Cardiac fibroblast (primary cell): ENCODE data around the gene FCF1.

ENCODE experiments used
- DNase-seq, 2 donors: peaks; one replicate each; pipeline versions ENCODE4 v3.0.0 to v3.0.0-alpha.2; 2010; ENCODE audit warnings: low read depth in 2 of 2
- H3K4me3 ChIP-seq, 2 donors: replicated peaks in 1 of 2; 1 replicate in 1 of 2; 2 replicates in 1 of 2; pipeline ENCODE4 v1.5.1; 2011; ENCODE audit warnings: low read depth in 2 of 2, low read length in 2 of 2, mild to moderate bottlenecking in 2 of 2, moderate library complexity in 1 of 2
- TF ChIP-seq, protein P1 (sequence below): IDR thresholded peaks from one replicate; pipeline ENCODE4 v1.5.1; 2011; ENCODE audit warnings: low read depth, mild to moderate bottlenecking, low read length, inconsistent platforms

Gene FCF1, protein sequence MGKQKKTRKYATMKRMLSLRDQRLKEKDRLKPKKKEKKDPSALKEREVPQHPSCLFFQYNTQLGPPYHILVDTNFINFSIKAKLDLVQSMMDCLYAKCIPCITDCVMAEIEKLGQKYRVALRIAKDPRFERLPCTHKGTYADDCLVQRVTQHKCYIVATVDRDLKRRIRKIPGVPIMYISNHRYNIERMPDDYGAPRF

DNA sequence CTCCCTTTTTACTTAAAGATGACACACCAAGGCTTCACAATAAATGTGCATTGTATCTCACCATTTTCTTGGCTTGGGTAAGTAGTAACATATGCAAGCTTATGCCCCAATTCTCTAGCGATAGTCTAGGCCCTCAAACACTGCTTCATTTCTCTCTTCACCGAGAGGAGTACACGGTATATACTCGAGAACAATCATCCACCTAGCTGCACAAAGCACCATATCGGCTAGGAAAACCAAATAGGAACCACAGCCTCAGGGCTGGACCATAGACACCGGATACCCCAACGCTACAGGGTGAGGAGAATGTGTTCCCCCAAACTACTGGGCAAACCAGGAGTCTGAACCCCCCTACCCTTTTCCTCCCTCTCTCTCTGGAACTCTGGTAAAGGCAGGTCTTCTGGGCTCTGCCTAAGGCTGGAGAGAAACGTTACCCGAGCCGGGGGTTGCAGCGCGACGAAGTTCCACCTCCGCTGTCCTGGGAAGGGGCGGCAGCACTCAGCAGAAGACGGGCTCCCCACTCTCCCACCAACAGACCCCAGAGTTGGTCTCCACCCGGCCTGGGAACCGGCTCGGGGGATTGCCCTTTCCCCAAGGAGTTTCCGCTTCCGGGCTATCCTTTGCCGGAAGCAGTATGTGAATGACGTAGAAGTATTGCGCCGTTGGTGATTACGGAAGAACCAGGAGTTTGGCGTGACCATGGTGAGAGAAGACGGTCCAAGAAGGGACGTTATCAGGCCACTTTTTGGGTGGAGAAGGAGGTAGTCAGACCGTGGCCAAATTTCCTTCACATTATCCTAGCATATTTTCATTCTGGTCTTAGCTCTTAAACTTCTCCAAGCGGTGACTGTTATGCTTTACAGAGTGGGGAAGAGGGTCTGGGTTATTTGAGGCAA, at the start of gene FCF1, which contains the start of gene AREL1:
FCF1 (plus strand) TSS at position 646 of the 896 bp plus-strand sequence; CDS start at position 700, 54 bp downstream.
AREL1 (minus strand) TSS at position 582 of the 896 bp plus-strand sequence. CDS start 27,465 bp downstream, outside the sequence.
- H3K4me3 ChIP-seq = peak within 1 kb of the TSS; percentile 81 to 91
- TF ChIP-seq, protein P1, sequence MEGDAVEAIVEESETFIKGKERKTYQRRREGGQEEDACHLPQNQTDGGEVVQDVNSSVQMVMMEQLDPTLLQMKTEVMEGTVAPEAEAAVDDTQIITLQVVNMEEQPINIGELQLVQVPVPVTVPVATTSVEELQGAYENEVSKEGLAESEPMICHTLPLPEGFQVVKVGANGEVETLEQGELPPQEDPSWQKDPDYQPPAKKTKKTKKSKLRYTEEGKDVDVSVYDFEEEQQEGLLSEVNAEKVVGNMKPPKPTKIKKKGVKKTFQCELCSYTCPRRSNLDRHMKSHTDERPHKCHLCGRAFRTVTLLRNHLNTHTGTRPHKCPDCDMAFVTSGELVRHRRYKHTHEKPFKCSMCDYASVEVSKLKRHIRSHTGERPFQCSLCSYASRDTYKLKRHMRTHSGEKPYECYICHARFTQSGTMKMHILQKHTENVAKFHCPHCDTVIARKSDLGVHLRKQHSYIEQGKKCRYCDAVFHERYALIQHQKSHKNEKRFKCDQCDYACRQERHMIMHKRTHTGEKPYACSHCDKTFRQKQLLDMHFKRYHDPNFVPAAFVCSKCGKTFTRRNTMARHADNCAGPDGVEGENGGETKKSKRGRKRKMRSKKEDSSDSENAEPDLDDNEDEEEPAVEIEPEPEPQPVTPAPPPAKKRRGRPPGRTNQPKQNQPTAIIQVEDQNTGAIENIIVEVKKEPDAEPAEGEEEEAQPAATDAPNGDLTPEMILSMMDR = no peak
- DNase-seq = peak; percentile 90 to 92

DNA sequence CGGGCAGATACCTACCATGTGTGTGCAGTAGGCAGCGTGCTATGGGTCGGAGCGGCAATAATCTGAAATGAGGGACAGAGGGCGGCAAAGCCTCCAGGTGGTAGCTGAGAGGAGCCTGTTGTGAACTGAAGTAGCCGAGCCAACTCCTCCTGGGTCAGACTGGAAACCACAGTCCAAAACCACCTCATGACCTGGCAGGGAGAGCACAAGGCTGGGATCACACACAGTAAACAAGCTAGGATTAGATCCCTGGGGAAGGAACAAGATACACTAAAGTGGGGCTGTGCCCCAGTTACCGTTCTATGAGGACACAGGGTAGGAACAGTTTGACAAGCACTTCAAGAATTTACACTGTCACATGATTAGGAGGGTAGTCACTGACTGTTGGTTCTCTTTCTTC, 49.1 kb upstream of the FCF1 start:
- H3K4me3 ChIP-seq = no peak overlapping the region
- TF ChIP-seq, protein P1 = no peak
- DNase-seq = peak in 1 of 2 donors; percentile 37

DNA sequence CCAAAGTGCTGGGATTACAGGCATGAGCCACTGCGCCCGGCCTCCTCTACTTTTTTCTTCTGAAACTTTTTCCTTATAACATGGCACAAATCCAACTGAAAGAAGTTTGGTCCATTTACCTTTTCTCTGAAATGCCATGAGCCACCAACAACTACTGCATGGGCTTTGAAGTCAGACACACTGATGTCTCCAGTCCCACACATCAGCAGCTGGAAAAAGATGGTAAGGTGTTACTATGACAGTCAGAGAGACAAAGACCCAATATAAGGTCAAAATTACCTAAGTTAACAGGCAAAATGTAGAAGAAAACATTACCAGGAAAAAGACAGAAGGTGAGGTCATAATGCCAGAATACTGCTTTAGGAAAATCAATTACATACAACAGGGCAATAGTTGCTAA, 48.2 kb upstream of the FCF1 start:
- no peak for DNase-seq
- H3K4me3 ChIP-seq = no peak overlapping the region
- TF ChIP-seq, protein P1 = no peak

- TF ChIP-seq, protein P1 = no peak
- peak; percentile 63 to 67 for DNase-seq
- H3K4me3 ChIP-seq = no peak overlapping the region
These were observed 45.2 kb upstream of the FCF1 start for GRCh38 chr14:74667758-74668157.

DNA sequence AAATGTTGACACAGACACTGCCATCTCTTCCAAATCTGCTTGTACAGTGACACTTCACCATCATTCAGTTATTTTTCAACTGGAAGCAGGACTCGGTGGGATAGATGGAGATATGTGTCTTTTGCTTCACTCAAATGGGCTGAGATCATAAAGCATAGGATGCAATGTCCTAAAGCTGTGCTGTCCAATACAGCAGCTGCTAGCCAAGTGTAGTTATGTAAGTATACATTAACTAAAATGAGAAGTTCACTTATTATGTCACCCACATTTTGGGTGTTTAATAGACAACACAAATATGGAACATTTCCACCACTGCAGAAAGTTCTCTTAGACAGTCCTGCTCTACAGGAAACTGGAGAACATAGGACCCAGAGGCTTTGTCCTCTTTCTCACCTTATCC, 43.7 kb upstream of the FCF1 start:
- no peak overlapping the region for H3K4me3 ChIP-seq
- TF ChIP-seq, protein P1 = no peak
- no peak for DNase-seq

DNA sequence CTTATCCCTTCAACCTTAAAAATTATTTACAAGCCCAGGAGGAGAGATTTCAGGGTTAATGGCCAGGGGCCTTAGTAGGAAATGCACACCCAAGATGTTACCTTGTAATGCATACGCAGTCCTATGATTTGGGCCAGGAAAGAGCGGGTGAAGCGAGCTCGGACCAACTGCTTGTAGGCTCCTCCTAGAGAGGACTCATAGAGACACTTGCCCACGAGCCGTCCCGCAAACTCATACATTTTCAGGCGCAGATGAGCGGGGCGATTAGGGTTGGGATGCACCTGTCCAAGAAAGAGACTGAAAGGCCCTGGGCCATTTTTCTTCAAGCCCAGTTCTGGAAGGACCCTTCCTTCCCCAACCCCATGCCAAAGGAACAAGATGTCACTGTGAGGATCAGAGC, 43.1 kb upstream of the FCF1 start:
- TF ChIP-seq, protein P1 = no peak
- DNase-seq = no peak
- H3K4me3 ChIP-seq = no peak overlapping the region
